Endometrial microvascular endothelial cells (primary cell): Measurements from ENCODE around the gene TBX21. TPM values are rescaled to one million over a fixed set of nuclear protein-coding genes. Genes with fewer than 3 reads are reported as not detected.
"Not testable (repeated sequence)": the region's sequence is repeated elsewhere in the genome, so short reads cannot be mapped to it uniquely, and the experiment has no call there.

Source experiments
- in situ Hi-C: cut with HindIII; loops from 2 replicates; pipeline ENCODE4 v1.10.0; 2017; ENCODE audit warnings: low sequenced_read_pairs, low pct_unique_long_range_greater_than_20kb; ENCODE audit errors: inconsistent ontology term
- total RNA-seq: library from RNA; depleted of rRNA; stranded (reverse); fragments of >200 nt; gene quantifications from one replicate; pipeline ENCODE4 v1.2.3, GENCODE V29; 2015; ENCODE audit errors: inconsistent ontology term

The TBX21 gene
- total RNA-seq, 1 donor from 2014 or later: not detected

GRCh38 chr17:47742319-47743181 lies 9.5 kb downstream of the TBX21 start:
- in situ Hi-C loops: no loop called here

GRCh38 chr17:47744168-47745036 lies 11.4 kb downstream of the TBX21 start:
- in situ Hi-C loops: no loop called here

GRCh38 chr17:47745037-47745380 lies 12.0 kb downstream of the TBX21 start:
- in situ Hi-C loops: no loop called here

DNA sequence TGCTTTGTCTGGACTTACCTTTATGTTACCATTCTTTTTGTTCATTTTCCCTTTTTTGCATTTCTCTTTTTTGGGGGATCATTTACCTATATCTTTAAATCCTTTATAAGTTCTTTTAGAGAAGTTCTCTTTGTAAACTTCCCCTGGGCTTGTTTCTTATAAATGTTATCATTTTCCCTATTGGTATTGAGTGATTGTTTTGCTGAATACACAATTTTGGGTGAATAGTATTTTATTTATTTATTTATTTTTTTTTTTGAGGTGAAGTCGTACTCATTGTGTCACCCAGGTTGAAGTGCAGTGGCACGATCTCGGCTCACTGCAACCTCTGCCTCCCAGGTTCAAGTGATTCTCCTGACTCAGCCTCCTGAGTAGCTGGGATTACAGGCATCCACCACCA lies 18.4 kb downstream of the TBX21 start:
- in situ Hi-C loops: no loop called here

DNA sequence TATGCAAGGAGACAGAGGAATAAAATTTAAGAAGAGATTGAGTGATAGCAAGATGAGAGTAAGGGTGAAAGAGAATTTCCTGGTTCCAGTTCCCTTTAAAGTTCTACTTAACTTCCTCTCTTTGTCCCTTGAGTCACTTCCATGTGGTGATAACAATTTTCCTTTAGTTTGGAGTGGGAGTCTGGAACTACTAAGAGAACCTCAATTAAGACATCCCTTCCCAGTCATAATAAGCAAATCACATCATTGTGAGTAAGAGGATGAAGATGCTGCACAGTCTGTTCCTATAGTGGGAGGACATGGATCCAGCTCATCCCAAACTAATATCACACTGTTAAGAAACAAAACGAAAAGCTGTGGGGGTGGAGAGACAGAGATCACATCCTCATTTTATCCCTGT lies 24.4 kb downstream of the TBX21 start:
- in situ Hi-C loops: no loop called here

GRCh38 chr17:47760409-47761140 lies 27.5 kb downstream of the TBX21 start:
- in situ Hi-C loops: no loop called here

DNA sequence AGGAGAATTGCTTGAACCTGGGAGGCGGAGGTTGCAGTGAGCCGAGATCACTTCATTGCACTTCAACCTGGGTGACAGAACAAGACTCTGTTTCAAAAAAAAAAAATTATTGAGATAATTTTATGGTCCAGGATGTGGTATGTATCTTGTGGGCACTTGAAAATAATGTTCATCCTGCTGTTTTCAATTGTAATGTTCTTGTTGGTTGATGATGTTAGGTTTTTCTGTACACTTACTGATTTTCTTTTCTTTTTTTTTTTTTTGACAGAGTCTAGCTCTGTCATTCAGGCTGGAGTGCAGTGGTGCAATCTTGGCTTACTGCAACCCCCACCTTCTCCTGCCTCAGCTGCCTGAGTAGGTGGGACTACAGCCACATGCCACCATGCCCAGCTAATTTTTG lies 29.7 kb downstream of the TBX21 start:
- in situ Hi-C loops: no loop called here

DNA sequence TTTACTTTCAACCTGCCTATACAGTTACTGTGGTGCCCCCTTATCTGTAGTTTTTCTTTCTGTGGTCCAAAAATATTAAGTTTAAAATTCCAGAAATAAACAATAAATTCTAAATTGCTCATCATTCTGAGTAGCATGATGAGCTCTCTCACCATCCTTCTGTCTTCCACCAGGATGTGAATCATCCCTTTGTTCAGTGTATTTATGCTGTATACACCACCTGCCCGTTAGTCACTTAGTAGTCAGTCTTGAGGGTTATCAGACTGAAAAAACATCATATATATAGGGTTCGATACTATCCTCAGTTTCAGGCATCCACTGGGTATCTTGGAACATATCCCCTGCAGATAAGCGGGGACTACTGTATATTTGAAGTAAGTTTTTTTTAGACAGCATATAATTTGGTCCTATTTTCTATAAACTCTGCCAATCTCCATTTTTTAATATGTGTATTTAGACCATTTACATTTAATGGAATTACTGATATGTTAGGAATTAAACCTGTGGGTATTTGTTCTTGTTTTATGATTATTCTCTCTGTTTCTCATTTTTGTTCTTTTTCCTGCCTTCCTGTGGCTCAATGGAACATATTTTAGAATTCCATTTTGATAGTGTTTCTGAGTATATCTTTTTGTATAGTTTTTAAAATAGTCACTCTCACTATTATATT lies 31.0 kb downstream of the TBX21 start:
- in situ Hi-C loops: no loop called here

GRCh38 chr17:47773649-47774048 lies 40.6 kb downstream of the TBX21 start:
- in situ Hi-C loops: not testable (repeated sequence)

GRCh38 chr17:47774331-47774730 lies 41.3 kb downstream of the TBX21 start:
- in situ Hi-C loops: no loop called here

- in situ Hi-C loops: no loop called here
These were observed 42.0 kb downstream of the TBX21 start for GRCh38 chr17:47774987-47775580.

- in situ Hi-C loops: no loop called here
These were observed 43.5 kb downstream of the TBX21 start for GRCh38 chr17:47776330-47777197.

- in situ Hi-C loops: no loop called here
These were observed 45.2 kb downstream of the TBX21 start for GRCh38 chr17:47778184-47778635.

DNA sequence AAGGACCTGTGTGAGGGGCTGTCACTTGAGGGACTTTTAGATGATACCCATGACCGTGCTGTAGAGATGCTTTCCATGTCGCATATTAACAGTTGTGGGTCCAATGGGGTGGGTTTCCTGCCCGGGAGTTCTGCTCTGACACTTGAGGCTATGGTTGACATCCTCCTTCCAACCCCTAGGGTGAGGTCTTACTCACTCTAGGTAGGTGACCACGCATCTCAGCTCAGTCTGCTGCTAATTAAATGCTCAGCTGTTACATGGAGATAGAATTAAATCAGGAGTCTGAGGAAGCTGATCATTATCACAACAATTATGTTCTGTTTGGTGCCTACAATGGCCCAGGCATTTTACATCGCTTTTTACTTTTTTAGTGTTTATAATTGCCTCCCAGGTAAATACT lies 48.4 kb downstream of the TBX21 start:
- in situ Hi-C loops: no loop called here

- in situ Hi-C loops: no loop called here
These were observed 52.6 kb downstream of the TBX21 start for GRCh38 chr17:47785538-47786123.

GRCh38 chr17:47789611-47790561 lies 56.9 kb downstream of the TBX21 start:
- in situ Hi-C loops: no loop called here
